Stromal cell of bone marrow (primary cell): ENCODE results near the gene MAML2.

Source experiments
- DNase-seq: peaks from one replicate; pipeline ENCODE4 v3.0.0-alpha.2; 2012; ENCODE audit warnings: low read depth

Gene MAML2

DNA sequence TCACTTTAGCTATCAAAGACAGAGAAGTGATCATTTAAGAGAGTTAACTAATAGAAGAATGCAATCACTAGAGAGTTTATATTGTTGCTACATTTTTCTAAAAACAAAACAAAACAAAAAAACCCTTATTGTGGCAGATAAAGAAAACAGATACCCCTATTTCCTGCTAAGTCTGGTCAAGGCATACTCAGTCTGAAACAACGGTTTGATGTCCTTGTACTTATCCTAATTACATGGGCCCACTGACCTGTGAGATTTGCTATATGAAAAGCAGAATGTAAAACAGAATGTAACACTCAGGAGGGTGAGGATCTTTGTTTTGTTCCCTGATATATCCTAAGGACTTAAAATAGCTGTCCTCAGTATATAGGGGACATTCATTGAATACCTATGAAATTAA is 24.6 kb downstream of the MAML2 start:
- no peak for DNase-seq

DNA sequence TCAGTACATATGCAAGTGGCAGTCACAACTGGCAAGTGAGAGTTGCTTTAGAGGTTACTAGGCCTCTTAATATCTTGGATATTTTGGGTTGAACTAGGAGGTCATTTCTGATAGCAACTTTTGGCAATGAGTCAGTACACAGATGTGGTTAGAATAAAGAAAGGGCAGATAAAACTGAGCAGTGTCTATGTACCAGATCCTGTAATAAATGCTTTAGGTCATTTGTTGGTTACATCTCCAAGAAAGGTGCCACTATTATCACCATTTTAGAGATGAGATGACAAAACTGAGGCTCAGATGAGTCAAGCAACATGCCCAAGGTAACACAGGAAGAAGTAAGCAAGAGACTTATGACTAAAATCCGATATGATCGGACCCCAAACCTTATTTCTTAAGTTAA is 25.0 kb downstream of the MAML2 start:
- DNase-seq = no peak

DNA sequence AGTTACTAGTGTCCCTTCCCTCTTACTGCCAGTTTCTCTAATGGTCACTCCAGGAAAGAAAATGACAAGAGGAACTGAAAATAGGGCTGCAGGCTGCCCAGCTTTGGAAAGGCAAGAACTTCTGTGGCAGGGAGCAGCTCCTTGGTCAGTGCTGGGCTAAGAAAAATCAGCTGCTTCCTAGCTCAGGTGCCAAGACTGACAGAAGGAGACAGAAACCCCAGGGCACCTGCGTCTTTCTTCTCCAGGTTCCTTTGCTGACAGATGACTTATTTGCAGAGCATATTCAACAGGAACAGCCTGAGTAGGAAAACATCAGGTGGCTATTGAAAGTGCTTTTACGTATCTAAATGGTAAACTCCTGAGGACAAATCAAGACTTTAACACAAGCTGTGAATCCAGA is 25.4 kb downstream of the MAML2 start:
- DNase-seq = no peak

DNA sequence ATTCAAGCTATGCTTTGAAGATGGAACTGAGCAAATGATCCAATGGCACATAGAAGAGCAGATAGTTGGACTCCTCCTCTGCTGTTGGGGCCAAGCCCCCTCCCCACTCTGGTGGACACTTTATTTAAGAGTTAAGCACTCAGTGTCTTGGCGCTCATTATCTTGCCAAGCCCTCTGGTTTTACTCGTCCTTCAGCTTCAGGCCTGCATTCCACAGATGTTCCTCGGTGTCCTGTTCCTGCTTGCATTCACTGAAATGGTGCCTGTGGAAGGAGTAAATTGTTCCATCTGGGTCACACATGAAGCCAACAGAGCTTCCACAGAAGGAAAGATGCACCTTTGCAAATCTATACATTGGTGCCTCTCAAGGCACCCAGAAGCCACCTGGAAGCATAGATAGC is 26.1 kb downstream of the MAML2 start:
- DNase-seq = no peak

DNA sequence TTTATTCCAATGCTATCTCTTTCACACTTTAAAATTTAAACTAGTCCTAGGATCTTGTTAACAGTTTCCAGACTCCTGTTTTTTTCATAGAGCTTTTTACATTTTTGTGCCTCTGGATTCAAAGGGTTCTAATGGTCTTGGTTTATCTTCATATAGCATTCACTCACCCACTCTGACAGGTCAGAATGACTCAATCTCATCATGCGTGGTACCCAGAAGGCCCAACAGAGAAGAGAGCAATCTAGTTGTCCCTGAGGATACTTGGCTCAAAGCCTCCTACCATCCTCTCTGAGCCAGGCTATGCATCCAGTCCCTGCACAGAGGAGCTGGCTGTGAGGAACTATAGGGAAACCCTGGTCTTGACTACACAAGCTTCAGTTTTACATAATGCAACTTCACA is 27.5 kb downstream of the MAML2 start:
- no peak for DNase-seq

DNA sequence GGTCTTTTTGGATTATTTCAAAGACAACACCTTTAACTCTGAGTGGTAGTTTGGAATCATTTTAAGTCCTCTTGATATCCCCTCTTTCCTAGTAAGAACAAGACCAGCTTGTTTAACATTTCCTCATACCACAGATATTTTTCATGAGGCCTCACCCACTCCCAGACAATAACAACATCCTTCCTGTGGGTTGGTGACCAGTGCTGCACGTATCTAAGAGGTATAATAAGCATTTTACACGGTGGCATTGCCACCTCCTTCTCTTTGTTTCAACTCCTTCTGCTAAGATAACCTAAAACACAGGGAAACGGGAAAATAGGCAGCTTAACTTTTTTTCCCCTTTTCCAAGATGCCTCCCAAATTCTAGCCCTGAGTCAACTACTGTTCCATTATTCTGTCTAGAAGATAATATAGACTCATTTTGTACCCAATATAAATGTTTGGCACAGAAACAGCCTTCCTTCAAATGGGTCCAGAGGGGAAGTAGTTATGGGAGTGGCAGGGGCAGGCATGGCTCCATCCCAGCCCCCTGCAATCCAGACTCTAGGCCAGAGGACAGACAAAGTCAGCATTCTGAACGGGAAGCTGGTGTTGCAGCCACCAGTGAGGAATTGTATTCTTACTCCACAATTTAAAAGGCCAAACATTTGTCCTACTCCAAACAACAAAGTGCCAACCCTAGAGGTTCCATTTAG is 28.5 kb downstream of the MAML2 start:
- DNase-seq = no peak

DNA sequence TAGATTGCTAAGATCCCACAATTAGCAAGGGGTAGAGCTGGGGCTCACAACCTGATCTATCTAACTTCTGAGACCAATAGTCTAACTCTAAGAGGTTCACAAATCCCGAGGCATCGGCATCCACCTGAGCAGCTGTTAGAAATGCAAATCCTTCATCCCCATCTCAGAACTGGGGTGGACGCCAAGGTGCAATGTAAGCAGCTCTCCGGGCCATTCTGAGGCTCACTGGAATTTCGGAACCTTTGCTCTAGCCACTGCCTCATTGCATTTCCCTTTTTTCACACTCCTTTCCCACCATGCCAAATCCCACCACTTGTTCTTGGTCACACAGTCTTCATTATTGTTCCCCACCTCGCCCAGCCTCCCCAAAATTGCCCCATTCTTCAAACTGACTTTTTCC is 29.8 kb downstream of the MAML2 start:
- DNase-seq = no peak

DNA sequence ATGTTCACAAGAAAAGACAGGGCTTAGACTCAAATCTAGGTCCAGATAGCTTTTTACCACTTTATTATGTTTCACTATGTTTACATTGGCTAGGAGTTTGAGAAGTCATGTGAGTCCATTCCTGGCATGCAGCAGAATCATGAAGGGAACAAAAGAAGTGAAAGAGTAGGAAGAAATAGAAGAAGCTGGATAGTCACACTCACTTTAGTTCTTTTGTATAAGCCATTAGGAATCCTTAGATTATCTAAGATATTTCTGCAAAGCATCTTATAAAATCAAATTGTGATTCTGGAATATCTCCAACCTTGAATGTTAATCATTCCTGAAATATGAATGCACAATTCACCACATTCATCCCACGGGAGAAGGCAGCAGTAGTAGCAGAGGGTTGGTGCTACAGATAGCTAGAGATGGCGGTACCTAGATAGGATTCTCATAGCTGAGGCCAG is 31.9 kb downstream of the MAML2 start:
- DNase-seq = peak; percentile 76

DNA sequence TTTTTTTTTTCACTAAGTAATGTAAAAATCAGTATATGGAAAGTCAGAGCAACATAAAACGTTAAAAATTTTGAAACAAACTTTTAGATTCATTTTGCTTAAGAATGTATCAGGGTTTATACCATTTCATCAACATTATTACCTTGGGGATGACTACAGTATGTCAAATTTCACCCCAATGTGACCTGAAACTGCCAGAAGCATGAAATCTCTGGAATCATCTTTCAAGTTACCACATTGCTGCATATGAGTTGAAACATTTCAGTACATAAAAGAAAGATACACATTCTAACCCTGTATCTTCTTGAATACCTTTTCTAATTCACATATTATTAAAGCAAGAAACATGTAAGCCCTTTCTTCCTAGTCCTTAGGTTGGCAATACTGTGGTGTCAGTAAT is 32.8 kb downstream of the MAML2 start:
- DNase-seq = no peak

DNA sequence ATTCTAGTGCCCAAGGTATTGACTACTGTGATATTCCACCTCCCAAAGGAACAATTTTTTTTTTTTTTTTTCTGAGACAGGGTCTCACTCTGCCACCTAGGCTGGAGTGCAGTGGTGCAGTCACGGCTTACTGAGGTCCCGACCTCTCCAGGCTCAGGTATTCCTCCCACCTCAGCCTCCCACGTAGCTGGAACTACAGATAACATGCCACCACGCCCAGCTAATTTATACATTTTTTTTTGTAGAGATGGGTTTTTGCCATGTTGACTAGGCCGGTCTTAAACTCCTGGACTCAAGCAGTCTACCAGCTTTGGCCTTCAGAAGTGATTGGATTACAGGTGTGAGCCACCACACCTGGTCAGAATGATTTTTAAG is 33.4 kb downstream of the MAML2 start:
- no peak for DNase-seq

DNA sequence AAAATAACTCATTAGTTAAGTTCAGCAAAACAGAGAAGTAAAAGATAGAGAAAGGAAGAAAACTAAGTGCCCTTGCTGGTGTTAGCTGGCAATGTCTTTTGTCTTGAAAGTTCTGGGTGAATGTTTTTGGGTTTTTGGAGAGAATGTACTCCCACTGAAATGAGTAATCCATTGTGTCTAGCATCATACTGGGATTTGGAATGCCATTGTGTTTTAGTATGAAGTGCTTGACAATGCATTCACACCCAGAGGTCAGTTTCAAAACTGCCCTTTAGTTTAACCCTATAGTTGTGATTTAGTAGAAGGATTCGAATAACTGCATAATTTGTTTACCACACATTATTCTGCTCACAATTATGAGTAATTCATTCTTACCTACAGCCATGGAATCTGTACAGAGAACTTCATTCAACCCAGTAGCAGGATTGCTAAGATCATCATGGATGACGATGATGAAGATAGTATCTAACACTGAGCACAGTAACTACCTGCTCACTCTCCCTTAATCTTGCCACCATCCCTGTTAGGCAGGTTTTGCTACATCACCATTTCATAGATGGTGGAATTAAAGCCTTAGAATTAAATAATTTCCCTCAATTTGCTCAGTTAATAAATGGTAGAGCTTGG is 33.9 kb downstream of the MAML2 start:
- no peak for DNase-seq

DNA sequence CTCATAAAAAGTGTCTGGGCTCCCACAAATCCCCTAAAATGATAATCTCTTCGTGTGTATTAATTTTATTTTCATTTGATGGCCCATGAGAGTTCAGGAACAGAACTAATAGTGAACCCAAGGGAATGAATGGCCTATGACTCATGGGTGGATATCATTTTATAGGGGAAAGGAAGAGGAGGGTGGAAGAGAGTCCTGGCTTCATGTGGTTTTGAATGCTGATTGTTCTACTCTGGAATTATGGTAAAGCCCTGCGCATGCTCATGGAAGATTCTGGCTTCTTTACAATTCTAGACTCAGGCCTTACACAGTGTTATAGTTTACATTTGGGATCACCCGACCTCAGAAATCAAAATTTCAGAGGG is 35.2 kb downstream of the MAML2 start:
- peak; percentile 82 for DNase-seq

DNA sequence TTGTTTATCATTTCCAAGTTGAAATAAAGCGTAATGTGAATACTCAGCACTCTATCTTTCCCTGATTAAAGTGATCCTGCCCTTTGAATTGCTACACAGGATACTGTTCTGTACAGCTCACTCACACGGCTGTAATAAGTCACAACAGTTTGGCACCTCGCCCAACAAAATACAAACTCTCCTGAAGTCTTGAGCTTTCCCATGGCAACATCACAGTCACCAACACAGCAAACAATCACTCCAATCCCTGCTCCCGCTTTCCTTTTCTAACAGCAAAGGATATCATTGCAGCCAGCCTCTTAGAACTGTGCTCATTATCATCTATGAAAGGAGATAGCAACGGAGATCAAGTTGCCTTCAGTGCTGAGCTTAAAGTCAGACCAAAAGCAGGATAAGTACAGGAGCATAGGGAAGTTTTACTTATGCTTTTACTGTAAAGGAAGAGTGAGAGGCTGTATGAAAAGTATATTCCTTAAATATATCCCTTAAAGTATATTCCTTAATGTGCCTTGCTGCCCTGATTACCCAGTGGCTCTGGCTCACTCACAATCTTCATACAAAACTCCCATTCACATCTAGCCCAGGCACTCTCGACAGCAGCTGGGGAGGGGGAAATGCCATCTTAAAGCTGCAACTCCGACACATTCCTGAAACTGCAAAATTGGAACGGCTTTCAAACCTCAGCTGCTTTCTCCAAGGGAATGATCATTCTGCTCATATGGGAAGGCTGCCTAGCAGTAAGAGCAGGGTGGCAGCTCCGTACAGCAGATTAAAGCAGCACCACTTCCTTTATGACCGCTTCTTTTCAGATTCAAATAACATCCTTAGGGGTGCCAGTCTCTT is 35.8 kb downstream of the MAML2 start:
- DNase-seq = peak; percentile 100

DNA sequence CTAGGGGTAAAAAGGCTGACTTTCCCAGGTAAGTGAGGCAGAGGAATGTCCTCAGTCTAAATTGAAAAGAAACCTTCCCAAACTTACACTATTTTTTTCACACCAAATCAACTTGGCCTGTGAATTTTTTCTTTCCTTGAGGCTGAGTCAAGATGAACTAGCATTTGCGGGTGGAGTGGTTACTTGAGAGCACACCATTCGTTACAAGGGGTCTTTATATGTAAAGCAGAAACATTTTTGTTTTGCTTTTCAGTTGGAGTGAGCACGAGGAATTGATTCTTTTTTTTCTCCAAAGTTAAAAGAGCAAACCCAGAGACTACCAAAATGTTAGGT is 36.4 kb downstream of the MAML2 start:
- no peak for DNase-seq

DNA sequence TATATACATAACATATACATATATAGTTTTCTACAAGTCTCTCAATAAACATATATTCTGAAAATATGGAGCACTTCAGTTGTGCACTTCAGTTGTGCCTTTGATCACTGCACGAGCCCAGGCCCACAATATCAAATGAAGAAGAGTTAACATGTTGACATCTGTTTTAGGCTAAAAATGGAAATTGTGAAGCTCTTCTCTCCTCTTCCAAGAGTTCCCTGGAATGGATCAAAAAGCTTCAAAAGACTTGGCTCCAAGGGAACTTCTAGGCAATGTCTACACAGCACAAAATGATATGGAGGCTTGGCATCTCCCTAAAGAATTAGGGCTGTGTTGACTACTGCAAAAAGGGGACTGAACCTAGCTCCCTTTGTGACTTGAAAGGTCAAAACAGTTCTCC is 36.9 kb downstream of the MAML2 start:
- no peak for DNase-seq

DNA sequence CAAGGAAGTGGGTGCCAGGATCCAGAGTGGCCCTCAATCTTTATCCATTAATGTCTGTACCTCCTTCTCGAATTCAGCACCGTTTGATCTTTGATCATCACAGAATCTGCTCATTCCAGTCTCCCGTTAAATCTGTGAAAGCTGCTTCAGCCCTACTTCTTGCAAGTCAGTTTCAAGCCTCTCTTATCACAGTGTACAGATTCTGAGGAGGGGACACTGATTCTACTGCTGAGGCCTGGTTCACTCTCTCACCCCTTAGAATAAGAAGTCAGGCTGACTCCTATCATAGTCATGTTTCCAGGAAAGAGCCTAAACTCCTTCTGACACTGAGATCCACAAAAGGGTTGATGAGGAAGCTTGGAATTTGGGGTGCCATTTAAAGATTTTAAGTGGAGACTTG is 39.0 kb downstream of the MAML2 start:
- no peak for DNase-seq

DNA sequence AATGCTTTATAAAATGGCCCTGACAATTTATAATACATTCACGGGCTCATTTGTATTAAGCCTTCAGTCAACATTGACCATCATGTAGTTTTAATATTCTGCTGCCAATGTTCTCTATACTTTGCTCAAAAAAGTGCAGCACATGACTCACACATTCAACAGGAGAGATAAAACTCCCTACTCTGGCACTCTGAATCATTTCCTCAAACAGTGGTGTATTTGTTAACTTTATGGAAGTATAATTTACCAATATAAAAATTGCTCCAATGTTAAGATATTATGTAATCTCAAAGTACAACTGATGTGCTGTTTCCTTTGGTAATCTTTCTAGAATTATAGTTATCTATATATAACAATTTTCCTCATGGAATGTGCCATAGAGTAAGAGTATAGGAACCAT is 39.9 kb downstream of the MAML2 start:
- DNase-seq = peak; percentile 74

DNA sequence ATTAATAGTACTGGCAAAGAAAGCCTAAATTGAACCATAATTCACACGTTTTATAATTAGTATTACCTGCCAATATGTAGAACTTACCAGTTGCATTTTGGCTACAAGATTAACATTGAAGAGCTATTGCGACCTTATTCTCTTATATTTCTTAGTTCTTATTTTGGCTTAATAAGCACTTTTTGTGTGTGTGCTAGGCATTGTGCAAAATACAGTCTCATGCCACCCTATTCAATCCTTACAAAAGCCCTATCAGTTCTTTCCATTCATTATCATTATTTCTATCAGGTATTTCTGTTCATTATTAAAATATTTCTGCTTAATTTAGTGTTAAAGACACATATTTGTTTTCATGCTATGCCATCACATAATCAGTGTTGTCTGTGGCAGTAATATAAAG is 41.2 kb downstream of the MAML2 start:
- DNase-seq = no peak

DNA sequence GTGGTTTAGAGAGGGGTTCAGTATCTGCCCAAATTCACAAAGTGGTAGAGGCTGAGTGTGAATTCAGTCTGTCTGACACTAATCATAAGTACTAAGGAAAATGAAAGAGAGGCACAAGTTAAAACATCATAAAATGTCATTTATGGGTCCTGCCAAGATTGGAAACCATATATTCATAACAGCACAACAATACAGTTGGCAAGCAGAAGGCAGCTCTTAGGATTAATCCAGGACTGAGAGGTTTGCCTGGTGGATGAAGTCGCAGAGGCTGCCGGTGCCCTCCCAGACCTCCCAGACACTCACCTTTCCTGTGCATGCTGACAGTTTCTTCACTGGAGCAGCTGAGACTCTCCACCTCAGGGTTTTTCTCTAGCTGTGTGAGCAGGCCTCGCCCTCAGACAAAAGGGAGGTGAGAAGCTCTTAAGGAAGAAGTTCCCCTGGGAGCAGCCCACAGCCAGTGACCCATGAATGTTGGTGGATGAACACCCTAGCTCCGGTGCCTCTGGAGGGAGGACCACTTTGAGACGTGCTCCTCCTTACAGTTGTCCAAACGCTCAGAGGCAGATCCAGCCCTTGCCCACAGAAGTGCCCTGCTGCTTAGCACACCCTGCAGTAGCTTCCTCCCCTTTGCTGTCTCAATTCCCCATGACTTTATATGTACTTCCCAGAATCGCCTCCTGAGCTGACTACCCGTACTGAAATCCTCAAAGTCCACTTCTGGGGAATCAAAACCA is 43.7 kb downstream of the MAML2 start:
- no peak for DNase-seq

DNA sequence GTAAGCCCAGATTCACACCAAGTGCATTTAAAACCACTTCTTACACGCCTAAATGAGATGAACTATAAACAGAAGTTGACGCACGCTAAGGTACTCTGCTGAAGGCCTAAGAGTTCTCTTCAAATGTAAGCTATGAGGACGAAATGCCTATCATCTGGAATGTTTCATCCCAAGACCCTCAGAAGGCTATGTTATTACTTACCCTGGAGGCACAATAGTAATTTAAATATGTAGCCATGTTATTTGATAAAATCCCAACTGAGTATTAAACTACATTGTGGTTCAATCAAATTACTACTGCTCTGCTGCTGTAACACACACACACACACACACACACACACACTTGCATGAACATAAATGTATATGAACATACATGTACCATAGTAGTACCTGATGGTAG is 47.6 kb downstream of the MAML2 start:
- no peak for DNase-seq

DNA sequence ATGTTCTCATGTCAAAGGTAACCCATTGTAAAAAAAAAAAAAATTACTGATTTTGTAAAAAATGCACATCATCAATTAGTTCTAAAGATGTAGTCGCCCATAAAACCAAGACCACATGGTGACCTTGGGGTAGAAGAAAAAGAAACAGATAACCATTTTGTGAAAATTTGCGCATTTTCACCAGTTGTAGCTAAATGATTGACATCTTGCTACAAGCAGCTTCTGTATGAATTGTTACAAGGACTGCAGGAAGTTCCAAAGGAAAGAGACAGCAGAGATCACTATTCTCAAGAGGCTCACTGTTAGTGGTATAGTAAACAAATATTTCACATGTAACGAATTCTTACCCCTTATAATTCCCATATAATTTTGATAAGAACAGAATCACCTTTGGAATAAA is 48.7 kb downstream of the MAML2 start:
- DNase-seq = no peak

DNA sequence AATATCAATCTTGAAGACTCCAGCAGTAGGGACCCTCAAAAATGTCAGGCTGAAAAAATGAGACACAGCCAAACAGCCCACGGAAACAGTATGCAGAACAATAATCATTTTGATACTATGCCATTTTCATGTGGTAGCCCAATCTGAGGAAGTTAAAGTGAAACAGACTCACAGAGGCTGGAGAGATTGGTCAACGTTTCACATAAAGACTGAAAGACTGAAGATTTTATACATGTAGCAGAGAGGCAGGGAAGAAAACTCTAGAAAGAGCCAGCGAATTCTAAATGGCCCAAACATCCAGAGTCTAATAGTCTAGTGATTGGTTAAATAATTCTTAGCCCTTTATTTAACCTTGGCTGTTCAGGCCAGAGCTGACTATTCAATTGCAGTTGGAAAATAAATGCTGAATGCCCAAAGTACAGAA is 49.4 kb downstream of the MAML2 start:
- DNase-seq = no peak

DNA sequence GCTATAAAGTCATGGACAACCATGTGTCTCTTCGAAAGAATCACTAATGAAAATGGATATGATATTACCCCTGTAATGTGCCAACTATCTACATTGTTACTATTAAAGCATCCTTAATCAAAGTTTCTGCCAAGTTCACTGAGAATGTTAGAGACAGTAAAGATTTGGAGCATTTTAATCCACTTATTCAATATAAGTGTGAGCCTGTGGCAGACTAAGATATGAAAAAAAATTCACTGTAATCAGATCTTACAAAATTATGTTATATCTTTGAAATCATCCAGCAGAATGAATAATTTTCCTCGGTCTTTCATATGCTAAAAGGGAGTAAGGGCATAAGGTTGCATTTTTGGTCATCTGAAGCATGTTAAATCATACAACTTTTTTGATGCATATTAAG is 49.9 kb downstream of the MAML2 start:
- no peak for DNase-seq
